WTC11 (cell line): ENCODE measurements around the gene TPGS1. TPM values are rescaled to one million over a fixed set of nuclear protein-coding genes. Genes with fewer than 3 reads are reported as not detected.

ENCODE experiments used
- AFF4 ChIP-seq: sonication (generic); formaldehyde crosslinking; IDR thresholded peaks from 2 replicates; pipeline ENCODE4 v1.8.1; 2023; ENCODE audit warnings: mild to moderate bottlenecking, missing genetic modification reagents, borderline replicate concordance
- CREB1 ChIP-seq: sonication (generic); formaldehyde crosslinking; IDR thresholded peaks from 2 replicates; pipeline ENCODE4 v1.8.0; 2023; ENCODE audit warnings: mild to moderate bottlenecking, missing genetic modification reagents
- E2F5 ChIP-seq: sonication (generic); formaldehyde crosslinking; IDR thresholded peaks from 2 replicates; pipeline ENCODE4 v1.8.1; 2022; ENCODE audit warnings: mild to moderate bottlenecking, moderate library complexity, missing genetic modification reagents
- ELF4 ChIP-seq: sonication (generic); formaldehyde crosslinking; IDR thresholded peaks from 2 replicates; pipeline ENCODE4 v1.8.1; 2022; ENCODE audit warnings: low read depth, mild to moderate bottlenecking, moderate library complexity, missing genetic modification reagents
- FOXJ3 ChIP-seq: sonication (generic); formaldehyde crosslinking; IDR thresholded peaks from 2 replicates; pipeline ENCODE4 v1.9.0; 2021; ENCODE audit warnings: missing genetic modification reagents, mild to moderate bottlenecking, borderline replicate concordance
- KAT7 ChIP-seq: sonication (generic); formaldehyde crosslinking; IDR thresholded peaks from 2 replicates; pipeline ENCODE4 v1.8.1; 2023; ENCODE audit warnings: missing genetic modification reagents, mild to moderate bottlenecking, borderline replicate concordance
- MYBL2 ChIP-seq: sonication (generic); formaldehyde crosslinking; IDR thresholded peaks from 2 replicates; pipeline ENCODE4 v1.8.1; 2023; ENCODE audit warnings: mild to moderate bottlenecking, moderate library complexity, missing genetic modification reagents
- NFYB ChIP-seq: sonication (generic); formaldehyde crosslinking; conservative IDR thresholded peaks from 2 replicates; pipeline ENCODE4 v1.8.0; 2022; ENCODE audit warnings: low read depth, missing genetic modification reagents
- NR3C1 ChIP-seq: sonication (generic); formaldehyde crosslinking; conservative IDR thresholded peaks from 2 replicates; pipeline ENCODE4 v1.8.1; 2023; ENCODE audit warnings: low read depth, mild to moderate bottlenecking, missing genetic modification reagents
- PRDM15 ChIP-seq: sonication (generic); formaldehyde crosslinking; IDR thresholded peaks from 2 replicates; pipeline ENCODE4 v1.8.0; 2022; ENCODE audit warnings: missing genetic modification reagents
- RELA ChIP-seq: sonication (generic); formaldehyde crosslinking; IDR thresholded peaks from 2 replicates; pipeline ENCODE4 v1.8.1; 2022; ENCODE audit warnings: missing genetic modification reagents, mild to moderate bottlenecking, borderline replicate concordance
- ZBTB43 ChIP-seq: sonication (generic); formaldehyde crosslinking; IDR thresholded peaks from 2 replicates; pipeline ENCODE4 v1.8.1; 2023; ENCODE audit warnings: mild to moderate bottlenecking, missing genetic modification reagents
- ZNF281 ChIP-seq: sonication (generic); formaldehyde crosslinking; IDR thresholded peaks from 2 replicates; pipeline ENCODE4 v1.8.0; 2023; ENCODE audit warnings: mild to moderate bottlenecking, missing genetic modification reagents
- ZNF396 ChIP-seq: fragments of 250-450 bp; sonication (Bioruptor Pico); IDR thresholded peaks from 2 replicates; pipeline ENCODE4 v1.8.0; 2021; ENCODE audit warnings: mild to moderate bottlenecking, moderate library complexity, borderline replicate concordance
- ZNF671 ChIP-seq: fragments of 250-450 bp; sonication (Bioruptor Pico); IDR thresholded peaks from 2 replicates; pipeline ENCODE4 v1.8.0; 2021; ENCODE audit warnings: mild to moderate bottlenecking
- total RNA-seq: library from RNA; stranded (reverse); gene quantifications from 3 replicates; pipeline ENCODE4 v1.2.3, GENCODE V29; 2021

The TPGS1 gene
- total RNA-seq, 1 experiment from 2014 or later, result 18.8 TPM

GRCh38 chr19:531009-531752 lies 23.9 kb downstream of the TPGS1 start (continued):
- TF ChIP-seq PRDM15, result no peak
- TF ChIP-seq ELF4 (CRISPR knock-in tag), result no peak
- TF ChIP-seq ZNF671, result no peak
- 0 out of 2 replicates have a peak, but pooled peaks have one; percentile 20 for TF ChIP-seq RELA
- TF ChIP-seq MYBL2 (CRISPR knock-in tag), result peak; percentile 61; the same call in 1 of the 2 replicates
- no peak for TF ChIP-seq FOXJ3 (CRISPR knock-in tag)
- TF ChIP-seq NR3C1 (CRISPR knock-in tag), result no peak
- no peak for TF ChIP-seq AFF4 (CRISPR knock-in tag)
- TF ChIP-seq E2F5, result peak; percentile 94
- no peak for TF ChIP-seq ZNF396 (CRISPR knock-in tag)
- no peak; the same call in 1 of the 2 replicates for TF ChIP-seq ZBTB43 (CRISPR knock-in tag)
- no peak for TF ChIP-seq NFYB (CRISPR knock-in tag)
- peak; percentile 43; the same call in 1 of the 2 replicates for TF ChIP-seq KAT7
- peak; percentile 72 for TF ChIP-seq ZNF281 (CRISPR knock-in tag)
- 0 out of 2 replicates have a peak, but pooled peaks have one; percentile 30 for TF ChIP-seq CREB1
- TF ChIP-seq, all 79 proteins: peak for 17
